GM19395 (cell line): ENCODE results near the gene CDH22.

Experiments
- ATAC-seq: cut with Tn5 transposase; IDR thresholded peaks from one replicate; pipeline ENCODE4 v1.9.1; 2021; ENCODE audit warnings: mild to moderate bottlenecking, moderate library complexity; ENCODE audit not compliant: unreplicated experiment

Gene CDH22

DNA sequence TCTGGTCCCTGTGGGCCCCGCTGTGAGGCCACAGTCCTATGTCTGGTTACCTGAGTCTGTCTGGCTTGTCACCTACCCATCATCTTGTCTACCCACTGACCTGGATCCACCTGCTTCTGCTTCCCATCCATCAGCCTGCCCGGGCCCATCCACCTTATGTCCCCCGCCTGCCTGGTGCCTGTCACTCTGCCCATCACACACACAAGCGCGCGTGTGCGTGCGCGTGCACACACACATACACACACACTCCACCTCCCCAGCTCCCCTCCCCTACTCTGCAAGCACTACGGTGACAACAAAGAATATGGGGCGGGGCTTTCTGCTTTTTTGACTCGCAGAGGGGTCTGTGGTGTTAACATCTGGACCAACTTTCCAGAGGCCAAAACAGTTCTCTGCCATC, 8.0 kb downstream of the CDH22 start:
- no peak for ATAC-seq

- no peak for ATAC-seq
These were observed 9.2 kb downstream of the CDH22 start for GRCh38 chr20:46299078-46299477.

GRCh38 chr20:46298374-46298773, 9.9 kb downstream of the CDH22 start:
- ATAC-seq, result no peak

- ATAC-seq, result no peak
These were observed 11.6 kb downstream of the CDH22 start for GRCh38 chr20:46296526-46297250.

GRCh38 chr20:46293084-46293483, 15.2 kb downstream of the CDH22 start:
- ATAC-seq, result no peak

DNA sequence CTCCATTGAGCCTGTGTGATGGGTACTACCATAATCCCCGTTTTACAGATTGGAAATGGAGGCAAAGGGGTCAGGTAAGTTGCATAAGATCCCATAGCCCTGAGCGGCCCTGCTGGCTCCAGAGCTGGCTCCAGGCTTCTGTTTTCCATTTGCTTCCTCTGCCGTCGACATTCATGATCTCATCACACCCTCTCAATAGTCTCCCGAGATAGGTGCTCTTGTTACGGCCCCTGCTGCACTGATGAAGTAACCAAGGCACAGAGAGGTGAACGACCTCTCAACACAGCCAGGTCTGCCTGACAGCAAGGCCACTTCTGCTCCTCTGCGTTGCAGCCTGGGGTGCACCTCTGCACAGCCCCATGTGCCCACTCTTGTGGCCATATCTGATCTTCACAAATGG, 16.9 kb downstream of the CDH22 start:
- no peak for ATAC-seq

DNA sequence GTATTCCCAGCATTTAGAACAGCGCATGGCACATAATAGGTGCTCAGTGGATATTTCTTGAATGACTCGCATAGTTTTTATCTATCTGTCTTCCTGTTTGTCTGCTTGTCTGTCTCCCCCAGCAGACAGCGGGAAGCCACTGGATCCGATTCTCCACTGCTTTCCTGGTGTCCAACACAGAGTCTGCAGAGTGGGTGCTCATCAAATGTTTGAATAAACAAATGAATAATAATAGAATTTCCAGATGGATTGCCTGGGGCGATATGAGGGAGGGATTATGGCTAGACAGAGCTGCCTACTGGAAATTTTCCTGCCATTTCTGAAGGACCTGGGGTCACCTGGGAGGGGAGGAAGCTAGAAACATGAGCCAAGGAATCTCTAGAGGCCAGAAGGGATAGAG, 18.9 kb downstream of the CDH22 start:
- ATAC-seq, result no peak

DNA sequence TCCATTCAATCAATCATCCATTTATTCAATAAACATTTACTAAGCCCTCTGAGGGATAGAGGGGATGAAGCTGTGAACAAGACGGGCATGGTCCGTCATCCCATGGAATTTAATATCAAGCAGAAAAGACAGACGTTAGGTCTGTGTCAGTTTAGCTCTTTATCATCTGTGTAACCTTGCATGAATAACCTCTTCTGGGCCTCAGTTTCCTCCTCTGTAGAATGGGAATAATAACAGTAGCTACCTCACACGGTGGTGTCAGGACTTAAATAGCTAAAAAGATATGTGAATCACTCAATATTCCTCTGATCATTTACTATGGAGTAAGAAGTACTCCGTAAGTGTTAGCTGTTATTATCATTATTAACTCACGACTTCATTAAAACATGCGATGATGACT, 21.3 kb downstream of the CDH22 start:
- ATAC-seq, result no peak

DNA sequence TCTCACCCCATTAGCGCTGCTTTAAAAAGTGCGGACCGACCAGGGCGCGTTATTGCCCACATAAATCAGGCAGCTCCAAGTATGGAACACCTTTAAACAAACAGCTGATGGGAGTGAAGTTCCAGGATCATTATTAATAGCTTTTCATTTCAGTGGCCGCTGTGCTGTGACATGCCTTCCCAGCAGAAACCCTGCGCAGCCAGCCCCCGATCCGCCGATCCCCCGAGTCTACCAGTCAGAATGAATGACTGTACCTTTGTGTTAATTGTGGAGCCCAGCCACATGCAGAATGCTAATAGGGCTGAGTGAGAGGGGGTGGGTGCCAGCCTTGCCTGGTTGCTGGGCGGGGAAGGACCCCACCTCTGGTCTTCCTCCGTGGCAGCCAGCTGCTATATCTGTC, 21.9 kb downstream of the CDH22 start:
- no peak for ATAC-seq

GRCh38 chr20:46285740-46286139, 22.6 kb downstream of the CDH22 start:
- ATAC-seq, result no peak

- ATAC-seq, result no peak
These were observed 23.2 kb downstream of the CDH22 start for GRCh38 chr20:46285072-46285471.

DNA sequence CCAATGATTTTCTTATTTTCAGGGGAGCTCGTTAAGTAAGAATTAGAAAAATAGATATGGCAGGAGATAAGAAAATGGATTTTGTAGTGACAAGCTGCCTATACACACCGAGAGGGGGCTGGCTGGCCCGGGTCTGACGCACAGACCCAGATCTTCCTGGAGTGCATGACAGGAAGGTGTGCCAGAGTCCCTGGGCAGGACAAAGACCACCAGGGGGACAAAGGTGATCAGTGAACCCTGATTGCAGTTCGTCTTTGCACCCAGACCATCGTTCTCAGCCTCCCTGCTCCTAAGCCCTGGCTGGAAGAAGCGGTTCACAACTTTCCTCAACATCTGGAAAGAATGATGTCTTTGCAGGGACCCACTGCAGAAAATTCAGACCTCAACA, 24.3 kb downstream of the CDH22 start:
- no peak for ATAC-seq

DNA sequence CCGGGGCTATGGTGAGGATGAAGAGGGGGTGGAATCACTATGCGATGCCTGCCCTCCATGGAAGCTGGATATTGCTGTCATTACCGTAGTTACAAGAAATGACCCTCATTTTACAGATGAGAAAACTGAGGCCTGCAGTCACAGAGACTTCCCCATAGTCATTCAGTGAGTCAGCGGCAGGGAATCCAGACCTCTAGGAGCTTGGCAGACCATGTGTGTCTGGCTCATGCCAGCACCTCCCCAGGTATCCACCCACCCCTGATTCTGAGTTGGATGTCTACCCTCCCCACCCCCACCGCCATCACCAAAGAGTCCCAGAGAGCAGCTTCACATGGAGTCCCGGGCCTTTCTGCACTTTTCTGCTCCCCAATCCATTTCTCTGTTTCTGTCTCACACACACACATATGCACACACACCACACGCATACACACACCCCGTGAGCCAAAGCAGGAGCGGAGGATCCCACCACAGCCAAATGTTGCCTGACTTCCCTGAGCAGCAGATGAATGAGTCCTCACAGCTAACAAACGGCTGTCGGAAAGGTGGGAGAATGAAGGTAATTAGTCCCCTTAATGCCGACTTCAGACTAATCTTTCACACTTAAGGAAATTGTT, 24.8 kb downstream of the CDH22 start:
- ATAC-seq, result no peak

- ATAC-seq, result no peak
These were observed 25.6 kb downstream of the CDH22 start for GRCh38 chr20:46282669-46283068.

GRCh38 chr20:46279103-46279502, 29.2 kb downstream of the CDH22 start:
- ATAC-seq, result no peak

- no peak for ATAC-seq
These were observed 30.7 kb downstream of the CDH22 start for GRCh38 chr20:46277602-46278001.

DNA sequence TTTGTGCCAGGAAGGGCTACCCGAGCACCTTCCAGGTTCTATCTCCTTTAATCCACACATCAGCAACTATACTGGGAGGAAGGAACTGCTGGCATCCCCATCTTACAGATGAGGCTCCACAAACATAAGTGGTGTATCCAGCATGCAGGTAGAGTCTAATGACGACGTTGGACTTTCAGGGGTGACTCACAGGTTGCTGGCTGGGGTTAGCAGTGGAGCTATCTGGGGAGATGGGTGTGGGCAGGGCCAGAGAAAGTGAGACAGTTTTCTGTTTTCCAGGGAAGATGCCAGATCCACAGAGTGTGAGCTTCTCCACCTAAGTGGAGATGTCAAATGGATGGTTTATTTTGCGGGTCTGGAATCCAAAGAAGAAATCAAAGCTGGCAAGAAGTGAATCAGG, 31.8 kb downstream of the CDH22 start:
- no peak for ATAC-seq

DNA sequence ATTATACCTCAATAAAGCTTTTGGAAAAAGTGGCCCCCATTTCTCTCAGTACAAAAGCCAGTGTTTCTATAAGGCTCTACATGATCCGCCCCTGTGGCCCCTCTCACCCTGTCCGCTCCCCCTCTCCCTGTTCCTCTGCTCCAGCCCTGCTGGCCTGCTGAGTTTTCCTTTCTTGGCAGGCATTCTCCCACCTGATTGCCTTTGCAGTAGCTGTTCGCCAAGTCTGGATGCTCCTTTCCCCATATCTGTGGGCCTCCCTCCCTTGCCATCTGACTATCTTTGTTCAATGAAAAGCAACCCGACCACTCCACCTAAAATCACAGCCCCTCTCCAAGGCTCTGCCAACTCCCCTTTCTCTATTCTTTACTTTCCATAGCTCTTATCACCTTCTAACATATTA, 33.2 kb downstream of the CDH22 start:
- no peak for ATAC-seq

DNA sequence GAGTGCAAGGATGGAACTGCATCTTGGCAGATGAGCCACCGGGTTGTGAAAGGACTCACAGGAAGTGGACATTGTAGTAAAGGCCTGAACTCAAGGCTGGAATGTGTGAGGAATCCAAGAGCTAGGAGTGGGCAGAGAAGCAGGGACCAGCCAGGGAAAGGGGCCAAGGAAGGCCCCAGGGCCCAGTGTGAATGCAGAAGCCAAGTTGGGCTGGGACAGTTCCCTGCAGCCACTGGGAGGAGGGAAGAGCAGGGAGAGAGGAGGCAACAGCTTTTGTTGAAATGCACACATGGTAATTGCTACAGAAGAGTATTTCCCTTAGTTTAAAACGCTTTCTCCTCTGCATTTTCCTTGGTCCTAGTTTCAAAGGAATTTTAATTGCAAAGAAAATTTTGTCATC, 34.6 kb downstream of the CDH22 start:
- ATAC-seq, result no peak

DNA sequence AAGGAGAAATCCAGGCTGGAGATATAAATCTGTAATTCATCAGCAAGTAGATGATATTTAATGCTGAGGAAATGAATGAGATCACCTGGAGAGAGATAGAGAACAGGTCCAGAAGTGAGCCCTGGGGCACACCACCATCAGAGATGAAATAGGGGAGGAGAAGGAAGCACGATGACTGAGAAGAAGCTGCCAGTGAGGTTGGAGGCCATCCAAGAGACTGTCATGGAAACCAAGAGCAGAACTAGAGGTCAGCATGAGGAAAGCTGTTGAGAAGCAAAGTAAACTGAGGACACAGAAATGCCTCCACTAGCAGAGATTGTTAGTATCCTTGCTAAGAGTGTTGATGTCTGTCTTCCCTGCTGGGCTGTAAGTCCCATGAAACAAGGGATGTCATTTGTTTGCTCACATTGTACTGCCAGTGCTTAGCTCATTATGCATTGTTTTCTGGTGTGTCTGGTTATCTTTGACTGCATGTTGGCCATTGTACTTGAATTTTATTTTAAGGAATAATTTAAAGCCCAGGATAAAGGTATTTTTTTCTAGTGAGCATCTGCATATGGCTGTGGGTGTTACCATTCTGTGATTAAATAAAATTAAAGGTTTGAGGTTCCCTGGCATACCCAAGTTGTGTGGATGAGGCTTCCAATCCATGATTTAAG, 35.8 kb downstream of the CDH22 start:
- no peak for ATAC-seq

DNA sequence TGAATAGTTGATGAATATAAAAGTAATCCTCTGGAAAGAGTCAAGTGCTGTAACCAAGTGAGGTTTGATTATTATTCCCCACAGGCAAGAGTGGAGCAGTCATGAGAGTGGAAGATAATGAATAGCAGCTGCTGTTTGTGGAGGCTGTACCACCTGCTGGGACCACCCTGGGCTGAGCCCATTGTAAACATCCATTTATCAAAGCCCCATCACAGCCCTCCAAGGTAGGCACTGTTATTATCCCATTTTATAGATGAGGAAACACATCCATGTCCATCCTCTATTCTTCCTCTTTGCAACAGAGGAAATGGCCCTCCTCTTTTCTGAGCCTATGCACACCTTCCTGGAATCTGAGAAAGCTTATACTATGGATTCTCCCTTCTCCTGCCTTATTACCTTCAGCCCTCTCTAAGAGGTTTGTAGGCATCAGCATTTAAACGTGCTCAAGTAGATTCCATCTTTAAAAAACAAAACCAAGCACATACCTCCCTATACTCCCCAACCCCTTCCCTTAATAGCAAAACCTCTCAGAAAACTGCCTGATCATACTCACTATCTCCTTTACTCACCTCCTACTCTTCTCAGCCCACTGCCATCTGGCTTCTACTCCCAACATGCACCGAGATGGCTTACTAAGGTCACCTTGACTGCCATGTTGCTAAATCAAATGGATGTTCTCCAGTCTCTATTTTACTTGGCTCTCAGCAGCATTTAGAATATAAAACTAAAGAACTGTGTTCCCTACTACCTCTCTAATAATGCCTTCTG, 37.1 kb downstream of the CDH22 start:
- ATAC-seq, result no peak

GRCh38 chr20:46269372-46269771, 38.9 kb downstream of the CDH22 start:
- ATAC-seq, result no peak
